Prostate gland (tissue), 2 donors: ENCODE measurements around the gene HEG1.
A peak's percentile ranks its signal among the peaks of the same experiment; 100 is the strongest.

Experiments used
- CTCF ChIP-seq, 4 experiments: fragments of 200-600 bp in 2 of 4; fragments of 450-650 bp in 2 of 4; sonication (generic) in 2 of 4; IDR thresholded peaks; 1 replicate in 3 of 4; 2 replicates in 1 of 4; pipeline ENCODE4 v1.5.1; 2016 to 2019; ENCODE audit warnings: antibody characterized with exemption in 4 of 4, mild to moderate bottlenecking in 2 of 4, moderate library complexity in 2 of 4
- POLR2A ChIP-seq: fragments of 450-650 bp; IDR thresholded peaks from one replicate; pipeline ENCODE4 v1.6.1; 2016; ENCODE audit warnings: antibody characterized with exemption, mild to moderate bottlenecking
- POLR2AphosphoS5 ChIP-seq: sonication (generic); formaldehyde crosslinking; IDR thresholded peaks from one replicate; pipeline ENCODE4 v1.6.1; 2017; ENCODE audit warnings: antibody characterized with exemption

- TF ChIP-seq POLR2A (no peak), CTCF (IDR thresholded peaks at IDR 0.05) (no peak), POLR2AphosphoS5 (peak; percentile 23)
Observed at GRCh38 chr3:125057186-125057850, 1.5 kb upstream of the HEG1 start.
